ENCODE data around the gene COG2. TPM values are rescaled to one million over a fixed set of nuclear protein-coding genes. Genes with fewer than 3 reads are reported as not detected.

COG2 gene
- total RNA-seq, 1 donor: 23.9 TPM

GRCh38 chr1:230627767-230628166 is 14.5 kb upstream of the COG2 start:
- Histone ChIP-seq H4K20me1 (ENCODE audit: insufficient read depth, low read length) (no peaks in the 10 kb centered on the region), H3K9me3 (ENCODE audit: low read depth, low read length) (no peaks in the 10 kb centered on the region), H3K79me2 (ENCODE audit: insufficient read depth, low read length) (no peaks in the 10 kb centered on the region), H3K4me2 (ENCODE audit: insufficient read depth, low read length) (no peak overlapping the region), H2AFZ (ENCODE audit: low read length) (no peak overlapping the region), H3K27ac (ENCODE audit: low read depth, low read length) (no peak overlapping the region), H3K36me3 (ENCODE audit: insufficient read depth, low read length) (no peaks in the 10 kb centered on the region), H3K27me3 (ENCODE audit: insufficient read depth, low read length) (no peaks in the 10 kb centered on the region), H3K4me1 (ENCODE audit: insufficient read depth, low read length) (no peaks in the 10 kb centered on the region), H3K4me3 (ENCODE audit: insufficient read depth, low read length) (no peak overlapping the region)
- no peak for TF ChIP-seq CTCF (IDR thresholded peaks at IDR 0.05; ENCODE audit: extremely low read depth, low read depth, low read length)
- no peak for DNase-seq (ENCODE audit: insufficient read length, low spot score, missing footprints)

DNA sequence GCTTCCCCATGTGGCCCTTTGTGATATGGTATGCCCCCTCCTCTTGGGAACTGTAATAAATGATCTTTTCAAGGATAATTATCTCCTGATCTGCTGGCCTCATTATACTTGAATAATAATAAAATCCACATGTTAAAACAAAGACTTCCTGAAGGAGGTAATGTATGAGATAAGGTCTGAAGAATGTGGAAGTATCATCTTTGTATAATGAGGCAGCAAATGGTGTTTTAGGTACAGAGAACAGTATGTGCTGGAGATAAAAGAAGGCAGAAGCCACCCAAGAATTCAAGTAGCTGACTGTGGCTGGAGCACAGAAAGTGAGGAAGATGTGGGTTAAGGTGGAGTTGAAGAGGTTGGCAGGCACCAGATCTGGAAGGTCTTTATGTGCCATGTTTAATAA is 12.8 kb upstream of the COG2 start:
- Histone ChIP-seq H3K4me1 (ENCODE audit: insufficient read depth, low read length) (no peaks in the 10 kb centered on the region), H3K27ac (ENCODE audit: low read depth, low read length) (no peak overlapping the region), H3K79me2 (ENCODE audit: insufficient read depth, low read length) (no peaks in the 10 kb centered on the region), H3K9me3 (ENCODE audit: low read depth, low read length) (no peaks in the 10 kb centered on the region), H3K36me3 (ENCODE audit: insufficient read depth, low read length) (no peaks in the 10 kb centered on the region), H3K4me3 (ENCODE audit: insufficient read depth, low read length) (no peak overlapping the region), H4K20me1 (ENCODE audit: insufficient read depth, low read length) (no peaks in the 10 kb centered on the region), H3K27me3 (ENCODE audit: insufficient read depth, low read length) (no peaks in the 10 kb centered on the region), H2AFZ (ENCODE audit: low read length) (no peak overlapping the region), H3K4me2 (ENCODE audit: insufficient read depth, low read length) (no peak overlapping the region)
- TF ChIP-seq CTCF (IDR thresholded peaks at IDR 0.05; ENCODE audit: extremely low read depth, low read depth, low read length): no peak
- DNase-seq (ENCODE audit: insufficient read length, low spot score, missing footprints): no peak

- H3K27ac ChIP-seq (ENCODE audit: low read depth, low read length): no peak overlapping the region
- no peaks in the 10 kb centered on the region for H4K20me1 ChIP-seq (ENCODE audit: insufficient read depth, low read length)
- no peaks in the 10 kb centered on the region for H3K36me3 ChIP-seq (ENCODE audit: insufficient read depth, low read length)
- no peak for DNase-seq (ENCODE audit: insufficient read length, low spot score, missing footprints)
- H2AFZ ChIP-seq (ENCODE audit: low read length): no peak overlapping the region
- TF ChIP-seq CTCF (IDR thresholded peaks at IDR 0.05; ENCODE audit: extremely low read depth, low read depth, low read length): no peak
- no peaks in the 10 kb centered on the region for H3K4me1 ChIP-seq (ENCODE audit: insufficient read depth, low read length)
- no peaks in the 10 kb centered on the region for H3K9me3 ChIP-seq (ENCODE audit: low read depth, low read length)
- no peak overlapping the region for H3K4me2 ChIP-seq (ENCODE audit: insufficient read depth, low read length)
- no peak overlapping the region for H3K4me3 ChIP-seq (ENCODE audit: insufficient read depth, low read length)
- H3K79me2 ChIP-seq (ENCODE audit: insufficient read depth, low read length): no peaks in the 10 kb centered on the region
- no peaks in the 10 kb centered on the region for H3K27me3 ChIP-seq (ENCODE audit: insufficient read depth, low read length)
Observed at GRCh38 chr1:230631477-230631876, 10.8 kb upstream of the COG2 start.

DNA sequence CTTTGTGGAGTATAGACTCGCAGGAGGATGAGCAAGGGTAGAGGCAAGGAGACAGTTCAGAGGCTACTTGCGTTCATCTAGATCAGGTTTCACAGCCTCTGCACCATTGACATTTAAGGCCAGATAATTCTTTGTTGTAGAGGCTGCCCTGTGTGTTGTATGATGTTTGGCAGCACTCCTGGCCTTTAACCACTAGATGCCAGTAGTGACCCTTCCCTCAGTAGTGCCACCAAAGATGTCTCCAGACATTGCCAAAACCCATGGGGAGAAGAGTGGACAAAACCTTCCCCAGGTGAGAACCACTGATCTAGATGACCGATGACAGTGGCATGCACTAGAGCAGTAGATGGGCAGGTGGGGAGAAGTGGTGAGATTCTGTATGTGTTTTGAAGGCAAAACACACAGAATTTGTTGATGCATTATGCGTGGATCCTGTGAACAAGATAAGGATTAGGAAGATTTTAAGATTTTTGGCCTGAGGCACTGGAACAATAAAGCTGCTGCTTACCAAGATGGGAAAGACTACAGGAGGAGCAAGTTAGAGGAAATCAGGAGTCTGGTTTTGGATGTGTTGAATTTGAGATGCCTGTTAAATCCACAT is 9.9 kb upstream of the COG2 start:
- Histone ChIP-seq H3K79me2 (ENCODE audit: insufficient read depth, low read length) (no peaks in the 10 kb centered on the region), H3K4me3 (ENCODE audit: insufficient read depth, low read length) (no peak overlapping the region), H3K27ac (ENCODE audit: low read depth, low read length) (no peak overlapping the region), H3K27me3 (ENCODE audit: insufficient read depth, low read length) (peaks cover 4% of the 10 kb centered on the region), H3K36me3 (ENCODE audit: insufficient read depth, low read length) (no peaks in the 10 kb centered on the region), H3K4me1 (ENCODE audit: insufficient read depth, low read length) (no peaks in the 10 kb centered on the region), H4K20me1 (ENCODE audit: insufficient read depth, low read length) (no peaks in the 10 kb centered on the region), H2AFZ (ENCODE audit: low read length) (no peak overlapping the region), H3K4me2 (ENCODE audit: insufficient read depth, low read length) (no peak overlapping the region), H3K9me3 (ENCODE audit: low read depth, low read length) (no peaks in the 10 kb centered on the region)
- no peak for DNase-seq (ENCODE audit: insufficient read length, low spot score, missing footprints)
- TF ChIP-seq CTCF (IDR thresholded peaks at IDR 0.05; ENCODE audit: extremely low read depth, low read depth, low read length): peak; percentile 57

Data from osteoblast (primary cell).